SK-N-SH treated with all-trans-retinoic acid at 6 μM for 48 hours (cell line): ENCODE data around the gene ARRDC1.

Experiments used
- ATAC-seq: fragments of 200-7000 bp; cut with Tn5 transposase; 3 replicates; pipeline ENCODE4 v1.9.1; 2020; ENCODE audit warnings: mild to moderate bottlenecking, moderate library complexity
- ARNTL ChIP-seq: fragments of 450-650 bp; formaldehyde crosslinking; IDR thresholded peaks from 2 replicates; pipeline ENCODE4 v1.5.0; 2020; ENCODE audit warnings: low read depth, mild to moderate bottlenecking, moderate library complexity, borderline replicate concordance
- BACH2 ChIP-seq: fragments of 250-450 bp; sonication (Bioruptor Pico); IDR thresholded peaks from 2 replicates; pipeline ENCODE4 v1.9.0; 2021; ENCODE audit warnings: mild to moderate bottlenecking, borderline replicate concordance
- CSDC2 ChIP-seq: fragments of 250-450 bp; sonication (Bioruptor Pico); IDR thresholded peaks from 2 replicates; pipeline ENCODE4 v1.5.0; 2020; ENCODE audit warnings: mild to moderate bottlenecking, moderate library complexity
- CSRNP3 ChIP-seq: fragments of 250-450 bp; sonication (Bioruptor Pico); IDR thresholded peaks from 2 replicates; pipeline ENCODE4 v1.5.1; 2021; ENCODE audit warnings: mild to moderate bottlenecking, moderate library complexity
- ESRRG ChIP-seq: fragments of 250-450 bp; sonication (Bioruptor Pico); IDR thresholded peaks from 2 replicates; pipeline ENCODE4 v1.6.1; 2021; ENCODE audit warnings: mild to moderate bottlenecking
- GLIS3 ChIP-seq: fragments of 250-450 bp; sonication (Bioruptor Pico); IDR thresholded peaks from 2 replicates; pipeline ENCODE4 v1.5.0; 2020; ENCODE audit warnings: mild to moderate bottlenecking, moderate library complexity
- ISL1 ChIP-seq: fragments of 250-450 bp; sonication (Bioruptor Pico); IDR thresholded peaks from 2 replicates; pipeline ENCODE4 v2.1.2; 2022; ENCODE audit warnings: mild to moderate bottlenecking, moderate library complexity
- OSR1 ChIP-seq: fragments of 250-450 bp; sonication (Bioruptor Pico); IDR thresholded peaks from 2 replicates; pipeline ENCODE4 v1.8.0; 2022; ENCODE audit warnings: moderate library complexity, mild to moderate bottlenecking, inconsistent platforms
- PATZ1 ChIP-seq: fragments of 250-450 bp; sonication (Bioruptor Pico); IDR thresholded peaks from 2 replicates; pipeline ENCODE4 v1.8.0; 2020; ENCODE audit warnings: mild to moderate bottlenecking, moderate library complexity, borderline replicate concordance
- PPARA ChIP-seq: fragments of 250-450 bp; sonication (Bioruptor Pico); IDR thresholded peaks from 2 replicates; pipeline ENCODE4 v1.5.0; 2020; ENCODE audit warnings: mild to moderate bottlenecking, borderline replicate concordance
- RARB ChIP-seq: fragments of 250-450 bp; sonication (Bioruptor Pico); IDR thresholded peaks from 2 replicates; pipeline ENCODE4 v1.8.0; 2021; ENCODE audit warnings: mild to moderate bottlenecking, moderate library complexity
- SNAI2 ChIP-seq: fragments of 250-450 bp; sonication (Bioruptor Pico); IDR thresholded peaks from 2 replicates; pipeline ENCODE4 v1.5.0; 2020; ENCODE audit warnings: mild to moderate bottlenecking, moderate library complexity
- TCF4 ChIP-seq: fragments of 250-450 bp; sonication (Bioruptor Pico); IDR thresholded peaks from 2 replicates; pipeline ENCODE4 v1.8.0; 2021; ENCODE audit warnings: mild to moderate bottlenecking, moderate library complexity, borderline replicate concordance
- TOX ChIP-seq: fragments of 250-450 bp; sonication (Bioruptor Pico); IDR thresholded peaks from 2 replicates; pipeline ENCODE4 v1.8.0; 2021; ENCODE audit warnings: mild to moderate bottlenecking, moderate library complexity, borderline replicate concordance
- TSHZ2 ChIP-seq: fragments of 250-450 bp; sonication (Bioruptor Pico); IDR thresholded peaks from 2 replicates; pipeline ENCODE4 v1.5.0; 2020; ENCODE audit warnings: mild to moderate bottlenecking, moderate library complexity
- ZC3H10 ChIP-seq: fragments of 250-450 bp; sonication (Bioruptor Pico); IDR thresholded peaks from 2 replicates; pipeline ENCODE4 v1.5.1; 2021; ENCODE audit warnings: mild to moderate bottlenecking, moderate library complexity
- ZFP3 ChIP-seq: fragments of 250-450 bp; sonication (Bioruptor Pico); IDR thresholded peaks from 2 replicates; pipeline ENCODE4 v1.5.0; 2020; ENCODE audit warnings: mild to moderate bottlenecking, moderate library complexity
- ZFP30 ChIP-seq: fragments of 450-650 bp; formaldehyde crosslinking; IDR thresholded peaks from 2 replicates; pipeline ENCODE4 v1.5.0; 2022; ENCODE audit warnings: mild to moderate bottlenecking, moderate library complexity
- ZNF565 ChIP-seq: fragments of 450-650 bp; formaldehyde crosslinking; conservative IDR thresholded peaks from 2 replicates; pipeline ENCODE4 v1.5.0; 2020; ENCODE audit warnings: low read depth, mild to moderate bottlenecking, moderate library complexity
- ZNF70 ChIP-seq: fragments of 450-650 bp; formaldehyde crosslinking; IDR thresholded peaks from 2 replicates; pipeline ENCODE4 v1.5.0; 2020; ENCODE audit warnings: mild to moderate bottlenecking, moderate library complexity
- ZNF8 ChIP-seq: fragments of 450-650 bp; formaldehyde crosslinking; IDR thresholded peaks from 2 replicates; pipeline ENCODE4 v1.5.0; 2020; ENCODE audit warnings: mild to moderate bottlenecking, moderate library complexity
- TF ChIP-seq, protein P1 (sequence below): fragments of 250-450 bp; sonication (Bioruptor Pico); IDR thresholded peaks from 2 replicates; pipeline ENCODE4 v1.8.0; 2021; ENCODE audit warnings: low read depth, mild to moderate bottlenecking, moderate library complexity, borderline replicate concordance
- TF ChIP-seq, protein P2 (sequence below): fragments of 250-450 bp; sonication (Bioruptor Pico); IDR thresholded peaks from 2 replicates; pipeline ENCODE4 v1.5.1; 2020; ENCODE audit warnings: low read depth, mild to moderate bottlenecking, moderate library complexity

ARRDC1 gene

GRCh38 chr9:137570566-137570965, 34.9 kb upstream of the ARRDC1 start (continued):
- TF ChIP-seq, protein P1, sequence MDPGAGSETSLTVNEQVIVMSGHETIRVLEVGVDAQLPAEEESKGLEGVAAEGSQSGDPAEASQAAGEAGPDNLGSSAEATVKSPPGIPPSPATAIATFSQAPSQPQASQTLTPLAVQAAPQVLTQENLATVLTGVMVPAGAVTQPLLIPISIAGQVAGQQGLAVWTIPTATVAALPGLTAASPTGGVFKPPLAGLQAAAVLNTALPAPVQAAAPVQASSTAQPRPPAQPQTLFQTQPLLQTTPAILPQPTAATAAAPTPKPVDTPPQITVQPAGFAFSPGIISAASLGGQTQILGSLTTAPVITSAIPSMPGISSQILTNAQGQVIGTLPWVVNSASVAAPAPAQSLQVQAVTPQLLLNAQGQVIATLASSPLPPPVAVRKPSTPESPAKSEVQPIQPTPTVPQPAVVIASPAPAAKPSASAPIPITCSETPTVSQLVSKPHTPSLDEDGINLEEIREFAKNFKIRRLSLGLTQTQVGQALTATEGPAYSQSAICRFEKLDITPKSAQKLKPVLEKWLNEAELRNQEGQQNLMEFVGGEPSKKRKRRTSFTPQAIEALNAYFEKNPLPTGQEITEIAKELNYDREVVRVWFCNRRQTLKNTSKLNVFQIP (CRISPR knock-in tag), result no peak
- TF ChIP-seq RARB (CRISPR knock-in tag), result no peak

- no peak for TF ChIP-seq OSR1
- TF ChIP-seq GLIS3 (CRISPR knock-in tag), result no peak
- TF ChIP-seq TCF4 (CRISPR knock-in tag), result no peak
- no peak for TF ChIP-seq BACH2 (CRISPR knock-in tag)
- TF ChIP-seq ZFP3 (CRISPR knock-in tag), result no peak
- TF ChIP-seq PATZ1, result no peak
- no peak for TF ChIP-seq TSHZ2 (CRISPR knock-in tag)
- TF ChIP-seq TOX, result no peak
- no peak for TF ChIP-seq ISL1
- no peak for TF ChIP-seq ZNF70 (CRISPR knock-in tag)
- TF ChIP-seq, protein P2, sequence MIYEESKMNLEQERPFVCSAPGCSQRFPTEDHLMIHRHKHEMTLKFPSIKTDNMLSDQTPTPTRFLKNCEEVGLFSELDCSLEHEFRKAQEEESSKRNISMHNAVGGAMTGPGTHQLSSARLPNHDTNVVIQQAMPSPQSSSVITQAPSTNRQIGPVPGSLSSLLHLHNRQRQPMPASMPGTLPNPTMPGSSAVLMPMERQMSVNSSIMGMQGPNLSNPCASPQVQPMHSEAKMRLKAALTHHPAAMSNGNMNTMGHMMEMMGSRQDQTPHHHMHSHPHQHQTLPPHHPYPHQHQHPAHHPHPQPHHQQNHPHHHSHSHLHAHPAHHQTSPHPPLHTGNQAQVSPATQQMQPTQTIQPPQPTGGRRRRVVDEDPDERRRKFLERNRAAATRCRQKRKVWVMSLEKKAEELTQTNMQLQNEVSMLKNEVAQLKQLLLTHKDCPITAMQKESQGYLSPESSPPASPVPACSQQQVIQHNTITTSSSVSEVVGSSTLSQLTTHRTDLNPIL (CRISPR knock-in tag), result no peak
- no peak for TF ChIP-seq ESRRG (CRISPR knock-in tag)
- TF ChIP-seq ZFP30 (CRISPR knock-in tag), result no peak
- no peak for TF ChIP-seq SNAI2 (CRISPR knock-in tag)
- no peak for TF ChIP-seq PPARA (CRISPR knock-in tag)
- no peak for TF ChIP-seq ZNF565 (CRISPR knock-in tag)
- TF ChIP-seq ZC3H10, result no peak
- TF ChIP-seq CSDC2 (CRISPR knock-in tag), result no peak
- TF ChIP-seq RARB (CRISPR knock-in tag), result no peak
- no peak for TF ChIP-seq ZNF8 (CRISPR knock-in tag)
- no peak for ATAC-seq
Measured at GRCh38 chr9:137574192-137574591, 31.3 kb upstream of the ARRDC1 start.

GRCh38 chr9:137575364-137575715, 30.1 kb upstream of the ARRDC1 start:
- TF ChIP-seq ZC3H10, result no peak
- TF ChIP-seq CSDC2 (CRISPR knock-in tag), result no peak
- no peak for TF ChIP-seq PATZ1
- TF ChIP-seq OSR1, result no peak
- TF ChIP-seq ZFP3 (CRISPR knock-in tag), result no peak
- no peak for TF ChIP-seq ZNF70 (CRISPR knock-in tag)
- TF ChIP-seq TSHZ2 (CRISPR knock-in tag), result no peak
- no peak for TF ChIP-seq ESRRG (CRISPR knock-in tag)
- no peak for TF ChIP-seq CSRNP3 (CRISPR knock-in tag)
- no peak for TF ChIP-seq TCF4 (CRISPR knock-in tag)
- TF ChIP-seq, protein P2 (CRISPR knock-in tag), result no peak
- TF ChIP-seq ZNF8 (CRISPR knock-in tag), result no peak
- no peak for TF ChIP-seq ARNTL (CRISPR knock-in tag)
- TF ChIP-seq GLIS3 (CRISPR knock-in tag), result no peak
- no peak for TF ChIP-seq PPARA (CRISPR knock-in tag)
- no peak for ATAC-seq
